ENCODE results near the gene TRDN.

DNA sequence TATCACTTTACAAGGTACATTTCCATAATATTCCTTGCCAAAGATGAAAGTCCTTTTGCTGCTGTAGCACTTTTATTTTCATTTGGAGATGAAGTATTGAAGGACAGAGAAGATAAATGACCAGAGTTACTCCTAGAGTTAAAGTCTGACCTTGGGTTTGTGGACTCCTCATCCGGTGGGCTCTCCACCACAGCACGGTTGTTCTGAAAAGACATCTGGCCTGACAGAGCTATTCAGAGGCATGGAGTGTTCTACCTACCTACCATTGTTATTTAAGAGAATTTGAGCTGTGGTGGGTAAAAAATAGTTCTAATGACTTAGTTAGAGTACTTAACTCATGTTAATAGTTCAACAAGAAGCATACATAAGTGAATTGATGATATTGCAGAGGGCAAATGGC lies 422.3 kb downstream of the TRDN start:
- TF ChIP-seq CTCF (IDR thresholded peaks at IDR 0.05): no peak
- TF ChIP-seq POLR2A (IDR thresholded peaks at IDR 0.05): no peak

Measured in body of pancreas (tissue), 4 donors.